Immature natural killer cell (primary cell): ENCODE measurements around the gene MAOB. TPM values are rescaled to one million over a fixed set of nuclear protein-coding genes. Genes with fewer than 3 reads are reported as not detected.
"Not testable (repeated sequence)": the region's sequence is repeated elsewhere in the genome, so short reads cannot be mapped to it uniquely, and the experiment has no call there.

Experiments used
- DNase-seq, 3 donors: peaks; one replicate each; pipeline ENCODE4 v3.0.0; 2022; ENCODE audit warnings: mixed read lengths in 1 of 3
- H3K27ac Mint-ChIP-seq, 6 donors: one replicate each; pipeline ENCODE4 v1.8.0; 2020; ENCODE audit warnings: mixed read lengths in 6 of 6, mild to moderate bottlenecking in 5 of 6, inconsistent platforms in 4 of 6, moderate library complexity in 3 of 6
- H3K27me3 Mint-ChIP-seq, 3 donors: one replicate each; pipeline ENCODE4 v1.8.0; 2020 to 2021; ENCODE audit warnings: low read depth in 3 of 3, mild to moderate bottlenecking in 3 of 3, mixed read lengths in 3 of 3, moderate library complexity in 3 of 3, inconsistent platforms in 1 of 3
- H3K36me3 Mint-ChIP-seq, 3 donors: one replicate each; pipeline ENCODE4 v1.8.0; 2020; ENCODE audit warnings: mixed read lengths in 3 of 3, inconsistent platforms in 2 of 3, mild to moderate bottlenecking in 2 of 3
- H3K4me1 Mint-ChIP-seq, 2 donors: one replicate each; pipeline ENCODE4 v1.8.0; 2020; ENCODE audit warnings: inconsistent platforms in 2 of 2, mild to moderate bottlenecking in 2 of 2, mixed read lengths in 2 of 2, moderate library complexity in 1 of 2
- H3K4me3 Mint-ChIP-seq, 5 donors: one replicate each; pipeline ENCODE4 v1.8.0; 2020; ENCODE audit warnings: mild to moderate bottlenecking in 5 of 5, mixed read lengths in 5 of 5, inconsistent platforms in 3 of 5, moderate library complexity in 3 of 5
- H3K9me3 Mint-ChIP-seq, 6 donors: one replicate each; pipeline ENCODE4 v1.8.0; 2020; ENCODE audit warnings: mild to moderate bottlenecking in 6 of 6, mixed read lengths in 6 of 6, inconsistent platforms in 4 of 6, moderate library complexity in 3 of 6
- polyA plus RNA-seq, 3 donors: library from polyadenylated mRNA; unstranded; fragments of 300-500 nt; fragmentation: Illumina TruSeq; gene quantifications; one replicate each; pipeline ENCODE4 v1.2.3, GENCODE V29; 2021

MAOB gene
- polyA plus RNA-seq, 3 donors from 2014 or later, result 0.19 TPM; not detected in 2

- no peak for DNase-seq
- no peak overlapping the region for H3K4me3 Mint-ChIP-seq
- no peak overlapping the region for H3K27ac Mint-ChIP-seq
- H3K9me3 Mint-ChIP-seq, result no peaks in the 10 kb centered on the region
- peaks cover 2 to 8% of the 10 kb centered on the region in 2 donors for H3K4me1 Mint-ChIP-seq
- H3K27me3 Mint-ChIP-seq, result peaks cover 0 to 6% (median 2%) of the 10 kb centered on the region in 3 donors
- no peaks in the 10 kb centered on the region for H3K36me3 Mint-ChIP-seq
These were observed 148.6 kb downstream of the MAOB start for GRCh38 chrX:43733699-43734098.

- Mint-ChIP-seq H3K27me3 (peaks cover 0 to 6% (median 0%) of the 10 kb centered on the region in 3 donors), H3K36me3 (no peaks in the 10 kb centered on the region), H3K4me3 (no peak overlapping the region), H3K4me1 (peaks cover 2 to 8% of the 10 kb centered on the region in 2 donors), H3K27ac (no peak overlapping the region), H3K9me3 (no peaks in the 10 kb centered on the region)
- no peak for DNase-seq
These were observed 151.2 kb downstream of the MAOB start for GRCh38 chrX:43731086-43731485.

- H3K9me3 Mint-ChIP-seq, result peaks cover 0 to 2% (median 0%) of the 10 kb centered on the region in 6 donors
- H3K4me1 Mint-ChIP-seq, result peaks cover 0 to 4% of the 10 kb centered on the region in 2 donors
- no peaks in the 10 kb centered on the region for H3K36me3 Mint-ChIP-seq
- no peak for DNase-seq
- H3K27me3 Mint-ChIP-seq, result peaks cover 0 to 6% (median 2%) of the 10 kb centered on the region in 3 donors
- no peak overlapping the region for H3K4me3 Mint-ChIP-seq
- no peak overlapping the region for H3K27ac Mint-ChIP-seq
These were observed 153.3 kb downstream of the MAOB start for GRCh38 chrX:43728966-43729365.

GRCh38 chrX:43728002-43728401 lies 154.2 kb downstream of the MAOB start:
- H3K36me3 Mint-ChIP-seq, result no peaks in the 10 kb centered on the region
- peaks cover 0 to 5% (median 4%) of the 10 kb centered on the region in 3 donors for H3K27me3 Mint-ChIP-seq
- no peak overlapping the region for H3K27ac Mint-ChIP-seq
- DNase-seq, result no peak
- peaks cover 0 to 2% (median 0%) of the 10 kb centered on the region in 6 donors for H3K9me3 Mint-ChIP-seq
- H3K4me1 Mint-ChIP-seq, result no peaks in the 10 kb centered on the region
- peak overlapping the region in 1 of 5 donors; percentile 17 for H3K4me3 Mint-ChIP-seq

GRCh38 chrX:43727254-43727653 lies 155.0 kb downstream of the MAOB start:
- H3K4me1 Mint-ChIP-seq, H3K9me3 Mint-ChIP-seq, DNase-seq, H3K27ac Mint-ChIP-seq, H3K36me3 Mint-ChIP-seq, H3K27me3 Mint-ChIP-seq, H3K4me3 Mint-ChIP-seq: not testable (repeated sequence)

- not testable (repeated sequence) for H3K9me3 Mint-ChIP-seq, H3K27me3 Mint-ChIP-seq, H3K36me3 Mint-ChIP-seq, H3K4me3 Mint-ChIP-seq, DNase-seq, H3K27ac Mint-ChIP-seq, H3K4me1 Mint-ChIP-seq
These were observed 157.0 kb downstream of the MAOB start for GRCh38 chrX:43725227-43725626.

- no peak overlapping the region for H3K27ac Mint-ChIP-seq
These were observed 161.3 kb downstream of the MAOB start for GRCh38 chrX:43720961-43721360.

GRCh38 chrX:43720082-43720481 lies 162.2 kb downstream of the MAOB start:
- Mint-ChIP-seq H3K27me3 (peaks cover 0 to 5% (median 0%) of the 10 kb centered on the region in 3 donors), H3K27ac (no peak overlapping the region), H3K36me3 (no peaks in the 10 kb centered on the region), H3K4me3 (no peak overlapping the region), H3K4me1 (no peaks in the 10 kb centered on the region), H3K9me3 (peaks cover 0 to 2% (median 0%) of the 10 kb centered on the region in 6 donors)
- DNase-seq, result no peak

More at GRCh38 chrX:43720961-43721360, 161.3 kb downstream of the MAOB start:
- Mint-ChIP-seq H3K4me3 (no peak overlapping the region), H3K9me3 (peaks cover 0 to 2% (median 0%) of the 10 kb centered on the region in 6 donors), H3K27me3 (peaks cover 0 to 5% (median 0%) of the 10 kb centered on the region in 3 donors), H3K4me1 (no peaks in the 10 kb centered on the region), H3K36me3 (no peaks in the 10 kb centered on the region)
- no peak for DNase-seq

- no peak overlapping the region for H3K4me3 Mint-ChIP-seq
- H3K9me3 Mint-ChIP-seq, result peaks cover 0 to 2% (median 0%) of the 10 kb centered on the region in 6 donors
- H3K27me3 Mint-ChIP-seq, result peaks cover 0 to 3% (median 0%) of the 10 kb centered on the region in 3 donors
- no peak for DNase-seq
- H3K36me3 Mint-ChIP-seq, result no peaks in the 10 kb centered on the region
- no peaks in the 10 kb centered on the region for H3K4me1 Mint-ChIP-seq
- no peak overlapping the region for H3K27ac Mint-ChIP-seq
These were observed 163.3 kb downstream of the MAOB start for GRCh38 chrX:43718956-43719355.

- Mint-ChIP-seq H3K27me3 (peaks cover 0 to 2% (median 0%) of the 10 kb centered on the region in 3 donors), H3K36me3 (no peaks in the 10 kb centered on the region), H3K4me3 (no peak overlapping the region), H3K9me3 (peaks cover 0 to 2% (median 0%) of the 10 kb centered on the region in 6 donors), H3K27ac (no peak overlapping the region), H3K4me1 (no peaks in the 10 kb centered on the region)
- DNase-seq, result no peak
These were observed 163.7 kb downstream of the MAOB start for GRCh38 chrX:43718546-43718945.

- no peak overlapping the region for H3K27ac Mint-ChIP-seq
- no peaks in the 10 kb centered on the region for H3K9me3 Mint-ChIP-seq
- no peak for DNase-seq
- H3K36me3 Mint-ChIP-seq, result no peaks in the 10 kb centered on the region
- H3K4me3 Mint-ChIP-seq, result no peak overlapping the region
- H3K4me1 Mint-ChIP-seq, result no peaks in the 10 kb centered on the region
- H3K27me3 Mint-ChIP-seq, result no peaks in the 10 kb centered on the region
These were observed 164.2 kb downstream of the MAOB start for GRCh38 chrX:43718081-43718480.

- H3K4me3 Mint-ChIP-seq, result no peak overlapping the region
- H3K36me3 Mint-ChIP-seq, result no peaks in the 10 kb centered on the region
- H3K27me3 Mint-ChIP-seq, result no peaks in the 10 kb centered on the region
- no peak overlapping the region for H3K27ac Mint-ChIP-seq
- no peaks in the 10 kb centered on the region for H3K9me3 Mint-ChIP-seq
- H3K4me1 Mint-ChIP-seq, result no peaks in the 10 kb centered on the region
- DNase-seq, result no peak
These were observed 165.1 kb downstream of the MAOB start for GRCh38 chrX:43717161-43717560.

- H3K27ac Mint-ChIP-seq, result no peak overlapping the region
- DNase-seq, result no peak
- no peaks in the 10 kb centered on the region for H3K27me3 Mint-ChIP-seq
- H3K9me3 Mint-ChIP-seq, result no peaks in the 10 kb centered on the region
- no peaks in the 10 kb centered on the region for H3K36me3 Mint-ChIP-seq
- no peaks in the 10 kb centered on the region for H3K4me1 Mint-ChIP-seq
- no peak overlapping the region for H3K4me3 Mint-ChIP-seq
These were observed 165.6 kb downstream of the MAOB start for GRCh38 chrX:43716696-43717095.
